GM18517 (cell line): ENCODE results near the gene ECD.

ENCODE experiments used
- ATAC-seq: cut with Tn5 transposase; IDR thresholded peaks from one replicate; pipeline ENCODE4 v1.9.1; 2021; ENCODE audit warnings: mild to moderate bottlenecking, moderate library complexity; ENCODE audit not compliant: unreplicated experiment

ECD gene

GRCh38 chr10:73167783-73168464 is at the start of gene ECD, which contains the start of gene FAM149B1:
ECD (minus strand) TSS chr10:73168008; CDS start chr10:73163937, 4,071 bp downstream.
FAM149B1 (plus strand) TSS chr10:73168119; CDS start chr10:73168340, 221 bp downstream.
- peak; percentile 77 for ATAC-seq

GRCh38 chr10:73215749-73216148 is 47.9 kb upstream of the ECD start:
- no peak for ATAC-seq

- no peak for ATAC-seq
Observed at GRCh38 chr10:73211106-73211811, 43.5 kb upstream of the ECD start.

- ATAC-seq, result no peak
Observed at GRCh38 chr10:73210395-73211105, 42.7 kb upstream of the ECD start.

DNA sequence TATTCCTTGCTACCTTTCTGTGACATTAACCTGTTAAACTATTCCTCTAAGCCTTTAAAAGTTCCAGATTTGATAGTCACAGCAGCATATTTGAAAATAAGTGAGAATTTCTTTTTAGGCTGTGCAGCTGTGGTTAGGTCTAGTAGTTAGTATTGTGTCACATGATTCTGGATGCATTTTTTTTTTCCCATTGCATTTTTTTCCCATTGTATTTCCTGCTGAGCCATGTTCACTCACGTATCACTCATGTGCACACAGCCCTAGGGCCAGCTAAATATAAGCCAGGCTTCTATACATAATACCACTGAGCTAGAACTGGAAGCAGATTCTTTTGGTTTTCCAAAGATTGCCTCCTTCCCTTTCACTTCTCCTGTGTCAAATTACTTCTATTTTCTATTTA is 41.9 kb upstream of the ECD start:
- ATAC-seq, result no peak

GRCh38 chr10:73207883-73208282 is 40.1 kb upstream of the ECD start:
- ATAC-seq, result no peak

GRCh38 chr10:73206385-73206784 is 38.6 kb upstream of the ECD start:
- no peak for ATAC-seq

DNA sequence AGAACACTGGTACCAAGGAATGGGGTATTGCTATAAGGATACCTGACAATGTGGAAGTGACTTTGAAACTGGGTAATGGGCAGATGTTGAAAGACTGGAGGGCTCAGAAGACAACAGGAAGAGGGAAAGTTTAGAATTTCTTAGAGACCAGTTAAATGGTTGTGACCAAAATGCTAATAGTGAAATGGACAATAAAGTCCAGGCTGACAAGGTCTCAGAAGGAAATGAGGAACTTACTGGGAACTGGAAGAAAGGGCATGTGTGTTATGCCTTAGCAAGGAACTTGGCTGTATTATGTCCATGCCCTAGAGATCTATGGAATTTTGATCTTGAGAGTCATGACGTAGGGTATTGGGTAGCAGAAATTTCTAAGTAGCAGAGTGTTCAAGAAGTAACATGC is 38.1 kb upstream of the ECD start:
- no peak for ATAC-seq

DNA sequence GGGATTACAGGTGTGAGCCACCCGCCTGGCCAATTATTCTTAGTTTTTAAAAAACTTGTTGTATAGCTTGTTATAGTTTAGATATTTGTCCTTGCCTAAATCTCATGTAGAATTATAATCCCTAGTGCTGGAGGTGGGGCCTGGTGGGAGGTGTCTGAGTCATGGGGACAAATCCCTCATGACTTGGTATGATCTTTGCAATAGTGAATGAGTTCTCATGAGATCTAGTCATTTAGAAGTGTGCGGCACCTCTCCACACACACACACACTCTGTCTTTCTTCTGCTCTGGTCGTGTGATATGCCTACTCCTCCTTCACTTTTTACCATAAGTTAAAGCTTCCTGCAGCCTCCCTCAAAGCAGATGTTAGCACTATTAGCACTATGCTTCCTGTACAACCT is 37.3 kb upstream of the ECD start:
- no peak for ATAC-seq

DNA sequence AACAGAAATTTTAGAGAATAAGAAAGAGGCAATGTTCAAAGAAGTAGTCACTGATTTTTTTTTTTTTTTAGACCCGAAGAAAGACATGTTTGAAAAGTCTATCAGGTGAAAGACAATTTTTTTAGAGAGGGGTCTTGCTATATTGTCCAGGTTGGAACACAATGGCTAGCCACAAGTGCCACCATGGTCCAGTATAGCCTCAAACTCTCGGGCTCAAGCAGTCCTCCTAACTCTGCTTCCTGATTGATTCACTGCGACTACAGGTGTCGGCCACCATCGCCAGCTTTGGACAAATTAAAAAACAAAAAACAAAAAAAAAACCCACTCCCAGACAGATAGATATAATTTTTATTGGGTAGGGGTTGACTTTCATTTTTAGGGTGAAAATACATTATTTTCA is 22.4 kb upstream of the ECD start:
- ATAC-seq, result no peak

DNA sequence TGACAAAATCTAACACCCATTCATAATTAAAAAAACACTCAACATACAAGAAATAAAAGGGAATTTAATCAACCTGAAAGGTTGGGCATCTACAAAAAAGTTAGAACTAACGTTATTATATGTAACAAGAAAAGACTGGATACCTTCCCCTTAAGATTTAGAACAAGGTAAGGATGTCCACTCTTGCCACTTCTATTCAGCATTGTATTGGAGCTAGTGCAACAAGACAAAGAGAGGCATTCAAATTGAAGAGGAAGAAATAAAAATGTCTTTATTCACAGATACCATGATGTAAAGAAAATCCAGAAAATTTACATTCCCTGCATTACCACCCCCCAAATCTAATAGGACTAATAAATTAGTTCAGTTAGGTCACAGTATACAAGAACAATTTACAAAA is 18.5 kb upstream of the ECD start:
- ATAC-seq, result no peak

GRCh38 chr10:73183667-73184281 is 16.0 kb upstream of the ECD start:
- no peak for ATAC-seq

GRCh38 chr10:73182568-73182967 is 14.8 kb upstream of the ECD start:
- no peak for ATAC-seq

DNA sequence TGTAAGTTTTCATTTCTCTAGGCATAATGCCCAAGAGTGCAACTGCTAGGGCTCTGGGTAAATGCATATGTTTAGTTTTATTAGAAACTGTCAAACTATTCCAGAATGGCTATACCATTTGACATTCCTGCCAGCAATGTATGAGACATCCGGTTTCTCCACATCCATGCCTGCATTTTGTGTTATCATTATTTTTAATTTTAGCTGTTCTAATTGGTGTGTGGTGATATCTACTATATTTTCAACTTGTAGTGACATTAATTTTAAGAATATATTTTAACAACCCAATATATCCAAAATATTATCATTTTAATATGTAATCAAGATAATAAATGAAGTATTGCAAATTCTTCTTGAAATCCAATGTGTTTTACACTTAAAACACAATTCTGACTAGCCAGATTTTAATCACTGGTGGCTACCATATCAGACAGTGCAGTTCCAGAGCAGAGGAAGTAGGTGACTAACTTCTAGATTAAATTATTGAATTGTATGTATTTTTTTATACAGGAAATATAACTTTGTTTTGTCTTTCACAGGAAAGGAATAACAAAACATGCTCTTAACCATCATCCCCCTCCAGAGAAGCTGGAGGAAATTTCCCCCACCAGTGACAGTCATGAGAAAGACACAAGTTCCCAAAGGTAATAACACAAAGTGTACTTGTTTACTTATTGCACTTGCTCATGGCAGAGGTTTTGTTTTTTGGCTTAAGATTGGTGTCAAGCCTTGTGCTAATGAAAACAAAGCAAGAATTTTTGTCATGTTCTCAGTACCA is 6.5 kb upstream of the ECD start:
- ATAC-seq, result no peak

DNA sequence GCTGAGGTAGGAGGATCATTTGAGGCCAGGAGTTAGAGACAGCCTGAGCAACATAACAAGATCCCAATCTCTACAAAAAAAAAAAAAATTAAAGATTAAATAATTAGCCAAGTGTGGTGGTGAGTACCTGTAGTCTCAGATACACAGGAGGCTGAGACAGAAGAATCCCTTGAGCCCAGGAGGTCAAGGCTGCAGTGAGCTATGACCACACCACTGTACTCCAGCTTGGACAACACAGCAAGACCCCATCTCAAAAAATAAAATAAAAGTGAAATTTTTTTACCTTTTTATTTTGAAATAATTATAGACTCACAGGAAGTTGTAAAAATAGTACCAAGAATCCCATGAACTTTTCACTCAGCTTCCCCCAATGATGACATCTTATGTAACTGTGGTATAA is 5.1 kb upstream of the ECD start:
- no peak for ATAC-seq

DNA sequence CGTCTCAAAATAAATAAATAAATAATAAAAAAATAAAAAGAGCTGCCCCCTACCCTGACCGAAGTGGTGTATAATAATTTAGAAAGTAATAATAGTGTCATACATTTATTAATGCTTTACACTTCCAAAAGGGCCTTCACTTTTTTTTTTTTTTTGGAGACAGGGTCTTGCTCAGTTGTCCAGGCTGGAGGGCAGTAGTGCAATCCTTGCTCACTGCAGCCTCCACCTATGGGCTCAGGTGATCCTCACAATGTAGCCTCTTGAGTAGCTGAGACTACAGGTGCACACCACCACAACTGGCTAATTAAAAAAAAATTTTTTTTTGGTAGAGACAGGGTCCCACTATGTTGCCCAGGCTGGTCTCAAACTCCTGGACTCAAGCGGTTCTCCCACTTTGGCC is 1.5 kb upstream of the ECD start:
- ATAC-seq, result no peak

DNA sequence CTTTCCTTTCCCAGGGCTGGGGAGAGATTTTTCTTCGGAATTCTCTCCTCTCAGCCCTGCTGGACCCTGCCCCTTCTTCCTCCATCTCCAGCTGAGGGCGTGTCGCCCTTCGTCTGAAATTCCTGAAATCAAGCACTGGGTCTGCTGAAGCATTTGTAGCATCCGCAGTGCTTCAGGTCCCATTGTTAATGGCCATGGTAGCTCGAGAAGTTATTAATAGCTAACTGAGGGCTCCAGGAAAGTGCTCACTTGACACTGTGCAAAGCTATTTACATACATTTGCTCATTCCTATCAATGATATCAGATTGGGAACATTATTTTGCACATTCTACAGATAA is 626 bp upstream of the ECD start:
- ATAC-seq, result peak; percentile 30

DNA sequence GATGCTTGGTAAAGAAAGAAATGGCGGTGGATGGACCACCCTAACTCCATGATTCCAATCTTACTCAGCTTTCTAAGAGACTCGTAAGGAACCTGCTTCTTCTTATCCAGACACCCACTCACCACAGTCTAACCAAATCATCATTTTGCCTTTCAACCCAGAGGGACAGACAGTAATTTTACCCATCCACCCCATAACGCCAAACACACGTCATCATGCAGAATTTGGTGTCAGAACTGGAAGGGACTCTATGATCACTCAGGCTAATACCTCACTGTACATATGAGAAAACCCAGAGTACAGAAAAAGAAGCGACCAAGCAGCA is 388 bp downstream of the ECD start:
- no peak for ATAC-seq

DNA sequence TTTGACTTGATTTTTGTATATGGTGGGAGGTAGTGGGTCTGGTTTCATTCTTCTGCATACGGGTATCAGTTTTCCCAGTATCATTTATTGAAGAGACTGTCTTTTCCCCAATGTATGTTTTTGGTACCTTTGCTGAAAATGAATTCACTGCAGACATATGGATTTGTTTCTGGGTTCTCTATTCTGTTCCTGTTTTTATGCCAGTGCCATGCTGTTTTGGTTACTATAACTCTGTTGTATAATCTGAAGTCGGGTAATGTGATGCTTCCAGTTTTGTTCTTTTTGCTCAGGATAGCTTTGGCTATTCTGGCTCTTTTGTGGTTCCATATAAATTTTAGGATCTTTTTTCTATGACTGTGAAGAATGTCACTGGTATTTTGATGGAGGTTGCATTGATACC is 836 bp downstream of the ECD start:
- ATAC-seq, result no peak

- no peak for ATAC-seq
Observed at GRCh38 chr10:73163096-73163495, 4.7 kb downstream of the ECD start.

GRCh38 chr10:73161662-73162061 is 6.1 kb downstream of the ECD start:
- ATAC-seq, result no peak
